Eye (tissue), 1 donor: ENCODE measurements around the gene JAKMIP2.
A peak's percentile ranks its signal among the peaks of the same experiment; 100 is the strongest.

Experiments
- DNase-seq: peaks from one replicate; pipeline ENCODE4 v3.0.0-alpha.2; 2015

Gene JAKMIP2

DNA sequence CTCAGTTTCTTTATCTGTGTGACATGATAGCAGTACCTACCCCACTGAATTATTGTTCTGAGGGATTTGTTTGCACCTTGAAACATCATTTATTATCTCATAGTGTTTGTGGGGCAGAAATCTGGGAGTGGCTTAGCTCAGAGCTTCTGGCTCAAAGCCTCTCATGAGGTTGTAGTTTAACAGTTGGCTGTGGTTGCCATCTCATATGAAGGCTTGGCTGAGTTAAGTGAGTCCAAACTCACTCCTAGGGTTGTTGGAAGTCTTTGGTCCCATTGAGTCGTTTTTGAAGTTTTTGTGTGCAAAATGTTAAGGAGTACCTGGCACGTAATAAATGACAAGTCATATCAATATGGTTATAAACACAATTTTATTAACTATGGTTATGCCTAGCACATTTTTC lies 3.6 kb upstream of the JAKMIP2 start:
- no peak for DNase-seq

DNA sequence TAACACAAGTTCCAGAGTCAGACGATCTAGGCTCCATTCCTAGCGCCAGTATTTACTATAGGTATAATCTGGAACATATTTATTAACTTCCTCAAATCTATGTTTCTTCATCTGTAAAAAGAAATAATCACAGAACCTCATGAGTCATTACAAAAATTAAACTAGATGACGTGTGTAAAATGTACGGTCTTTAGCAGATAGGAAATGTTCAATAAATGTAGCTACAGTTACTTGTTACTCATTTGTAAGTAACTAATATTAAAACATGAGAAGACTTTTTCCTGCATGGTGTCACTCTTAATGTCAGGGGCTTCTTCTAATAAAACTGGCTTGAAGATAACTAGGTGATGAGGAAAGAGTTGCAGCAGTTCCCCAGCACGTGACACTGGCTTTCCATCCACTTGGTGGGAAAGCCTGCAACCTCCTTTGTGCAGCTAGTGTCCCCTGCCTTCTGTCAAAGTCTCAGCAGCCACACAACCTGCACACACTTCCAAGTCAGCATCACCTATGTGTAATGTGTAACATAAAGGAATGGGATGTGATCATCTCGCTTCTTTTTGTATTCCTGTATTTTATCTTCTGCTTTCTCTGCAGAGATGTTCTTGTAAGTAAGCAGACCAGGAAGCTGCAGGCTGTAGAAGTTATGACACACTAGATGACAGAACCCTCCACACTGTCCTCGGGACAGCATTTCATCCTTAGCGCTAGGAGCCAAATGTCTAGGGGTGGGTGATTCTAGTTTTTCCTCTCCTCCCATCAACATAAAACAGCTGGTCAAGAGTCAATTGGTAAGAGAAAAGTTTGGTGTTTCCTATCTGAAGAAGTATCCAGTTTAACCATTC lies 1.8 kb upstream of the JAKMIP2 start:
- no peak for DNase-seq

DNA sequence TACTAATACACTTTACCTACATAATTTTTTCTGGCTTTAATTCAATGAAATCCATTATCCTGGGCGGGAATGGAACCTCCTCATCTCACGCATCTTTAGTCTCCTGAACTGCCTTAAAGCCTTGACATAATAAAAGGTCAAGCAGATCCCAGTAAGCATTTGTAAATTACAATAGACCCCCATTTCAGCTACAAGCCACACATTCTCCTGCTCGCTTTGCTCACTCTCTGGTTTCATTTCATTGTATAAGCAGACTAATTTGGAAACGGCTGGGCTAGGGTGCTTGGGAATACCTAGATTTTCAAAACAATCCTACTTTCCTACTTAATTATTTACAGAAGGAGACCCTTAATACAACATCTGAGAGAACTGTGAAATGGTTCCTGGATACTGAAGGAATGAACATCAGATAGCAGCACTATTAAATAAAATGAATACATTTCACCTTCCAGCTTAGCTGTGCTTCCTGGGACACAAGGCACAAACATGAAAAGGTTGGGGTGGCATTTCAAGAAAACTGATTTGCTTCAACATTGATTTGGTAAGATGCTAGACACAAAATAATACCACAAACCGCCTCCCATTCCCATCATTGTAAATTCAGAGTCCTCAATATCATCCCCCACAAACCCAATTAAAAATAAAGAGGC lies 1.5 kb downstream of the JAKMIP2 start:
- DNase-seq: peak; percentile 63

DNA sequence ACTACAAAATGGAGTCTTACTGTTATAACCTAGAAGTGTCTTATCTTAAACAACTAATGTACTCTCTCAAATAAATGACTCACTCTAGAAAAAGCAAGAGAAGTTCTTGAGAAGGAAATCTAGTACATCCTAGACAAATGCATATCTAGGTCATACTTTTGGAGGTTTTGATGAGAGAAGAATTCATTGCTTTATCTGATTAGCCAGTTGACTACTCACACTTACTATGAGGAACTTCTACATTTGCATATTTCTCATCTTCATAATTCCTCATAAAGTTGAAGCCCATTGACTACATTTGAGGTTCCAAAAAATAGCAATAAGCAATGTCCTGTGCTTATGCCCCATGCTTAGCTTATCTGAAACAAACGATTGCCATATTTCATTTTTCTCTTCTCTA lies 2.8 kb downstream of the JAKMIP2 start:
- no peak for DNase-seq

GRCh38 chr5:147776989-147777388 lies 5.5 kb downstream of the JAKMIP2 start:
- no peak for DNase-seq

- no peak for DNase-seq
Measured at GRCh38 chr5:147773587-147773986, 8.9 kb downstream of the JAKMIP2 start.

DNA sequence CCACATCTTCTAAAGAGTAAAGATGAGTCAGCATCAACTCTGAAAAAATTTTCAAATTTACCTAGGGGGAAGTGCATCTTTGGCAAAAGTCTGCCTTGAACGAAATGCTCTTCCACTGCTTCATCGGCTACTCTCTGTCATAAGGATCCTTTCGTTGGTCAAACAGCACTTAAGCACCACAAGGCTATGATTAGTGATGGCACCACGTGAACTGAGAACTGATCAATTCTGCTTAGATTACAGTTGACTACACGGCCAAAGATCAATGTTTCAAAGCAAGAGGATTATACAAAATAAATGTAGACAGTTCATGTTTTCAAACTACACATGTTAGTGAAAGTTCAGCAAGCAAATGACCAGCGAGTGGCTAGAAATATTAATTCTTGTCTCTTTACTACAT lies 9.4 kb downstream of the JAKMIP2 start:
- DNase-seq: no peak

GRCh38 chr5:147767048-147767447 lies 15.5 kb downstream of the JAKMIP2 start:
- DNase-seq: no peak

GRCh38 chr5:147763791-147764525 lies 18.6 kb downstream of the JAKMIP2 start:
- no peak for DNase-seq

DNA sequence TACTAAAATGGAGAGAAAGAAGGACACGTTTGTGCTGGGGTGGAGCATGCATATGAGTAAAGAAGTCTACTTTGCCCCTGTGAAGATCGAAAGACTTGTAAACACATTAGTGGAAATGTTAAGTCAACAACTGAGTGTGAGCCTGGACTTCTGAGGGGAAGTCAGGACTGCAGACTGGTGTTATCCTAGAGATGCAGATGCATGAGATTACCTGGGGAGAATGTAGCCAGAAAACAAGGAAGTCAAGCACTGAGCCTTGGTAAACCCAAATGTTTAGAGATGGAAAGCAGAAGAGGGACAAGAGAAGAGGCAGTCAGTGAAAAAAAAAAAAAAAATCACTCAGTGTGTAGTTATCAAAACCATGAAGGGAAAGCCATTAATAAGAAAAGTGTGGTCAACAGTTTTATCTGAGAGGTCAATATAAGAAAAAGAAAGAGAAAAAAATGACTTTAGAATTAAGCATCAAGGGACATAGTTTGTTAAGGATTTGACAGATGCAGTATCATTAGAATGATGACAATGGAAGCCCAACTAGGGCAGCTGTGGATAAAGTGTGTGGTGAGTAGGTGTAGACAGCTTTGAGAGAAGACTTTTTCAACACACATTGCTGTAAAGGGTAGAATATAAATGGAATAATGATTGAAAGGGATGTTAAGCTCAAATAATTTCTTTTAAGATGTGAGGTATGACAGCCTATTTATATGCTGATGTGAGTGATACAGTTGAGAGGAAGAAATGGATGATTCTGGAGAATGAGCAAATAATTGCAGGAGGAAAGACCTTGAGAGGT lies 22.2 kb downstream of the JAKMIP2 start:
- DNase-seq: no peak

GRCh38 chr5:147759441-147759840 lies 23.1 kb downstream of the JAKMIP2 start:
- no peak for DNase-seq

GRCh38 chr5:147756566-147756965 lies 26.0 kb downstream of the JAKMIP2 start:
- DNase-seq: no peak

GRCh38 chr5:147754372-147755122 lies 28.0 kb downstream of the JAKMIP2 start:
- no peak for DNase-seq

DNA sequence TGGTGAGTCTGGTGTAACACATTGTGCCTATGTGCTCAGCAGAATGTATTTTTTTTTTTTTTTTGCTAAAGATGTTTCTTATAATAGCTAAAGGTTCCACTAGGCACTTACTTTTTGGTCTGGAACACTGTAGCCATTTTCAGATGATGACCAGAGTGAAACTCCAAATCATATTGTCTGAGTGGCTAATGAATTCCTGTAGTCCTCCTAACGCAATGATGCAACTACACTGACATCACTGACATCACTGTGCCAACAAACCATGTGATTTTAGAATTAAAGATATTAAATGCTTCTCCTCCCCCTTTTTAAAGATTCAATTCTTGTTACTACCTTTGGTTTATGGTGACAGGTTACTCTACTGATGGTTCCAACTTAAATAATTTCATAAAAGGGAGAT lies 28.8 kb downstream of the JAKMIP2 start:
- no peak for DNase-seq

DNA sequence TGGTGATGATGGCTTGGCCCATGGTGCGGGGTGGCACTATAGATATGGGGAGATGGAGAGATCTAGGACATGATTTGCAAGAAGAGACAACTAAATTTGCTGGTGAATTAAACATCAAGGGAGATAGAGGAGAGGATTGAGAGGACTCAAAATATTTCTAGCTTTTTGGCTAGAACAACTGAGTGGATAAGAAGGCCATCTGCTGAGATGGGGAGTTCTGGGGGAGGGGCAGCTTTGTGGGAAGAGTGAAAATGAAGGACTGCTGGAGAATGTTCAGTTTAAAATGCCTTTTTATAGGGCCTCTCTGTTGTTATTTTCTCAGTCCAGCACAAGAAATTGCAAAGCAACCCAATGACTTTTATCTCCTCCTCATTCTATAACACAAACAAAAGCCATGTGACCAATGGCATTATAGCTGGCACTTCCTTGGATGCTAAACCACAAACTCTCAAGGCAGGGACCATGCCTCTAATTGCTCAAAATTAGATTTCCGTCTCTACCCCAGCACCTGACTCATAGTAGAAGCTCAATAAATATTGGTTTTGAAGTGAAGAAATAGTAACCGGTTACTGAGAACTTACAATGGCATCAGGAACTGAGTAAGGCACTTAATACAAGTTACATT lies 29.8 kb downstream of the JAKMIP2 start:
- DNase-seq: no peak

DNA sequence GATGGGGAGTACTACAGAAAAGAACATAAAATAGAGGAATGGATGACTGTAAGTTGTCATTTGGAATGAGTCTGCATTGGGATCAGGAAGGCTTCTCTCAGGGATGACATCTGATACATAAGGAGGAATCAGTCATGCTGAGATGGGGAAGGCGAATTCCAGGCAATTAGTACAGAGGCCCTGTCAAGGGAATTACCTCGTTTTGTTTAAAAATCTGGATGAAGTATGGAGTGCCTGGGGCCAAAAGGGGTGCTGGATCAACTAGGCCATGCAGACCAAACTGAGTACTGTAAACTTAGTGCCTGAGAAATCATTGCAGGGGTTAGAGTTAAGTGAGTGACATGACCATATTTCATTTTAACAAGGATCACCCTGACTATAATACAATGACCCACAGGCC lies 30.5 kb downstream of the JAKMIP2 start:
- DNase-seq: peak; percentile 54

DNA sequence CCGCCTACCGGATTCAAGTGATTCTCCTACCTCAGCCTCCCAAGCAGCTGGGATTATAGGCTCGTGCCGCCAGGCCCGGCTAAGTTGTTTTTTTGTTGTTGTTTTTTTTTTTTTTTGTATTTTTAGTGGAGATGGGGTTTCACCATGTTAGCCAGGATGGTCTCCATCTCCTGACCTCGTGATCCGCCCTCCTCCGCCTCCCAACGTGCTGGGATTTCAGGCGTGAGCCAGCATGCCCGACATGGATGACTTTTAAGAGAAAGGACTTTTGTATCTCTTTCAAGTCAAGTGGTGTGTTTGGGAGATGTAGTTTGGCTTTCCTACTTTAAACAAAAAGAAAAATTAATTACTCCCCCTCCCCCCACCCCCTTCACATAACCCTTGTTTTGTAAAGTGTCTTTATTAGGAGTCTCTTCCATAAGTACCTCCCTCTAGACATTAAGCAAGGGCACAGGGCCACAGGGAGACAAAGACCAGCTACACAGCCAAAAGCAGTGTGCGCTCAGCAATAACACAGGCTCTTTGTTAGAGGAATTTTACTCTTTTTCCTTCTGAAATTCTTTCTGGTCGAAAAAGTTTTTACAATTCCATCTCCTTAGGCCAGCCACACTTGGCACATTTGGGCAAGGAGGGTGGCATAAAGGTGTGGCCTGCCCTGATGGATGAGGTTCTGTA lies 31.2 kb downstream of the JAKMIP2 start:
- DNase-seq: peak; percentile 27

GRCh38 chr5:147750065-147750464 lies 32.5 kb downstream of the JAKMIP2 start:
- peak; percentile 34 for DNase-seq

GRCh38 chr5:147748590-147748989 lies 33.9 kb downstream of the JAKMIP2 start:
- no peak for DNase-seq

DNA sequence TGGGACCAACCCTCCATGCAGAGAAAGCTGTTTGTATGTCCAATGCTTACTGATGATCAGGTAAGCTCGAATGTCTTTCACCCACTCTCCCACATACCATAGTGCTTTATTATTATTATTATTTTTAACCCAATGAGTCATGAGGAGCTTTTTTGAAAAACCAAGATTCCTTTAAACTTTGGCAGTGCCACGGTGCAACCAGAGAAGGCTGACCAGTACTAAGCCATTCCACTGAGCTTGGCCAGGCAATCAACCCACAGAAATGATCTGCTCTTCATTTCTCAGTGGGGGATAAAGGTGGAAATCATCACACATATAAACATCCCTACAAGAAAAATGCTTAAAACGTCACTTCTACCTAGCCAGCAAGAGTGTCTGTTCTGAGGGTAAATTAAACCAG lies 35.5 kb downstream of the JAKMIP2 start:
- no peak for DNase-seq
